Measurements from ENCODE around the gene ADGRB3.

ADGRB3 gene

GRCh38 chr6:69398729-69399128 is 763.6 kb downstream of the ADGRB3 start:
- no peaks in the 10 kb centered on the region for H3K36me3 ChIP-seq (replicated peaks; ENCODE audit: insufficient read depth, low read length)
- H3K9me2 ChIP-seq (replicated peaks; ENCODE audit: insufficient read depth, low read length) = no peaks in the 10 kb centered on the region
- no peaks in the 10 kb centered on the region for H3K9me3 ChIP-seq (replicated peaks; ENCODE audit: insufficient read depth, low read length)
- no peaks in the 10 kb centered on the region for H4K20me1 ChIP-seq (ENCODE audit: insufficient read depth, low read length)
- H3K9ac ChIP-seq (ENCODE audit: low read length) = no peak overlapping the region
- TF ChIP-seq EZH2 (optimal IDR thresholded peaks at IDR 0.05; ENCODE audit: low read depth, low read length) = no peak
- no peak for TF ChIP-seq EZH2phosphoT487 (IDR thresholded peaks at IDR 0.05; ENCODE audit: low read length)
- no peak for TF ChIP-seq CTCF (IDR thresholded peaks at IDR 0.05; ENCODE audit: low read length)
- no peak overlapping the region for H3K4me3 ChIP-seq (ENCODE audit: low read length)
- DNase-seq = no peak
- H3K27ac ChIP-seq (ENCODE audit: low read length) = no peak overlapping the region
- H2AFZ ChIP-seq (ENCODE audit: low read length) = no peak overlapping the region
- H3K79me2 ChIP-seq (ENCODE audit: low read length) = no peaks in the 10 kb centered on the region
- H3K4me1 ChIP-seq (ENCODE audit: low read length) = no peaks in the 10 kb centered on the region
- H3K4me2 ChIP-seq (ENCODE audit: low read depth, low read length) = no peak overlapping the region
- H3F3A ChIP-seq (ENCODE audit: insufficient read depth, low read length) = no peaks in the 10 kb centered on the region
- H3K27me3 ChIP-seq (replicated peaks; ENCODE audit: insufficient read depth, low read length) = no peaks in the 10 kb centered on the region

- no peak overlapping the region for H3K4me3 ChIP-seq (ENCODE audit: low read length)
- H3K9ac ChIP-seq (ENCODE audit: low read length) = no peak overlapping the region
- H3K9me3 ChIP-seq (replicated peaks; ENCODE audit: insufficient read depth, low read length) = no peaks in the 10 kb centered on the region
- H3K79me2 ChIP-seq (ENCODE audit: low read length) = no peaks in the 10 kb centered on the region
- no peak for DNase-seq
- no peaks in the 10 kb centered on the region for H3K36me3 ChIP-seq (replicated peaks; ENCODE audit: insufficient read depth, low read length)
- no peak overlapping the region for H3K27ac ChIP-seq (ENCODE audit: low read length)
- H3K4me2 ChIP-seq (ENCODE audit: low read depth, low read length) = no peak overlapping the region
- no peak overlapping the region for H2AFZ ChIP-seq (ENCODE audit: low read length)
- H3K27me3 ChIP-seq (replicated peaks; ENCODE audit: insufficient read depth, low read length) = no peaks in the 10 kb centered on the region
- no peaks in the 10 kb centered on the region for H3K4me1 ChIP-seq (ENCODE audit: low read length)
- no peaks in the 10 kb centered on the region for H3F3A ChIP-seq (ENCODE audit: insufficient read depth, low read length)
- no peaks in the 10 kb centered on the region for H3K9me2 ChIP-seq (replicated peaks; ENCODE audit: insufficient read depth, low read length)
- H4K20me1 ChIP-seq (ENCODE audit: insufficient read depth, low read length) = no peaks in the 10 kb centered on the region
- no peak for TF ChIP-seq EZH2 (optimal IDR thresholded peaks at IDR 0.05; ENCODE audit: low read depth, low read length)
Measured at GRCh38 chr6:69408886-69409285, 773.8 kb downstream of the ADGRB3 start.

- DNase-seq = no peak
- Histone ChIP-seq H3K4me2 (ENCODE audit: low read depth, low read length) (no peak overlapping the region), H3K9me2 (replicated peaks; ENCODE audit: insufficient read depth, low read length) (no peaks in the 10 kb centered on the region), H3K27me3 (replicated peaks; ENCODE audit: insufficient read depth, low read length) (no peaks in the 10 kb centered on the region), H3K27ac (ENCODE audit: low read length) (no peak overlapping the region), H3K4me1 (ENCODE audit: low read length) (no peaks in the 10 kb centered on the region), H3F3A (ENCODE audit: insufficient read depth, low read length) (no peaks in the 10 kb centered on the region), H3K36me3 (replicated peaks; ENCODE audit: insufficient read depth, low read length) (no peaks in the 10 kb centered on the region), H3K4me3 (ENCODE audit: low read length) (no peak overlapping the region), H3K79me2 (ENCODE audit: low read length) (no peaks in the 10 kb centered on the region), H3K9me3 (replicated peaks; ENCODE audit: insufficient read depth, low read length) (no peaks in the 10 kb centered on the region), H4K20me1 (ENCODE audit: insufficient read depth, low read length) (no peaks in the 10 kb centered on the region), H2AFZ (ENCODE audit: low read length) (no peak overlapping the region), H3K9ac (ENCODE audit: low read length) (no peak overlapping the region)
- no peak for TF ChIP-seq CTCF (IDR thresholded peaks at IDR 0.05; ENCODE audit: low read length)
- TF ChIP-seq EZH2 (optimal IDR thresholded peaks at IDR 0.05; ENCODE audit: low read depth, low read length) = no peak
- no peak for TF ChIP-seq EZH2phosphoT487 (IDR thresholded peaks at IDR 0.05; ENCODE audit: low read length)
Measured at GRCh38 chr6:69416776-69417175, 781.7 kb downstream of the ADGRB3 start.

GRCh38 chr6:69421269-69421668 is 786.2 kb downstream of the ADGRB3 start:
- H3F3A ChIP-seq (ENCODE audit: insufficient read depth, low read length) = no peaks in the 10 kb centered on the region
- no peak for DNase-seq
- no peak overlapping the region for H3K4me2 ChIP-seq (ENCODE audit: low read depth, low read length)
- H3K27ac ChIP-seq (ENCODE audit: low read length) = no peak overlapping the region
- H3K36me3 ChIP-seq (replicated peaks; ENCODE audit: insufficient read depth, low read length) = no peaks in the 10 kb centered on the region
- no peaks in the 10 kb centered on the region for H3K27me3 ChIP-seq (replicated peaks; ENCODE audit: insufficient read depth, low read length)
- no peak for TF ChIP-seq EZH2 (optimal IDR thresholded peaks at IDR 0.05; ENCODE audit: low read depth, low read length)
- no peak for TF ChIP-seq EZH2phosphoT487 (IDR thresholded peaks at IDR 0.05; ENCODE audit: low read length)
- no peak for TF ChIP-seq CTCF (IDR thresholded peaks at IDR 0.05; ENCODE audit: low read length)
- no peaks in the 10 kb centered on the region for H3K9me3 ChIP-seq (replicated peaks; ENCODE audit: insufficient read depth, low read length)
- no peak overlapping the region for H3K4me3 ChIP-seq (ENCODE audit: low read length)
- no peaks in the 10 kb centered on the region for H3K9me2 ChIP-seq (replicated peaks; ENCODE audit: insufficient read depth, low read length)
- no peak overlapping the region for H3K9ac ChIP-seq (ENCODE audit: low read length)
- no peaks in the 10 kb centered on the region for H4K20me1 ChIP-seq (ENCODE audit: insufficient read depth, low read length)
- peaks cover 7% of the 10 kb centered on the region; the same call in 1 of the 2 replicates for H3K4me1 ChIP-seq (ENCODE audit: low read length)
- H2AFZ ChIP-seq (ENCODE audit: low read length) = no peak overlapping the region
- H3K79me2 ChIP-seq (ENCODE audit: low read length) = no peaks in the 10 kb centered on the region
